GM23338 (cell line): Measurements from ENCODE around the gene OPTC.

ENCODE experiments used
- CREB1 ChIP-seq: fragments of 250-450 bp; sonication (Bioruptor Pico); IDR thresholded peaks from 2 replicates; pipeline ENCODE4 v1.5.0; 2020; ENCODE audit warnings: low read depth, mild to moderate bottlenecking, moderate library complexity
- CTCF ChIP-seq, 2 experiments: fragments of 200-600 bp in 1 of 2; sonication (generic) in 1 of 2; conservative IDR thresholded peaks; 2 replicates each; pipeline versions ENCODE4 v1.5.1 to v1.6.1; 2016 to 2017; ENCODE audit warnings: antibody characterized with exemption in 2 of 2, low read depth in 2 of 2, mild to moderate bottlenecking in 2 of 2, moderate library complexity in 1 of 2
- ETS1 ChIP-seq: IDR thresholded peaks from 2 replicates; pipeline ENCODE4 v1.6.1; 2016; ENCODE audit warnings: antibody characterized with exemption
- EZH2 ChIP-seq: fragments of 200-600 bp; sonication (generic); IDR thresholded peaks from one replicate; pipeline ENCODE4 v1.8.0; 2017; ENCODE audit warnings: antibody characterized with exemption, mild to moderate bottlenecking, low read depth; ENCODE audit not compliant: unreplicated experiment
- EZH2phosphoT487 ChIP-seq: fragments of 200-600 bp; sonication (generic); IDR thresholded peaks from one replicate; pipeline ENCODE4 v1.8.1; 2018; ENCODE audit warnings: antibody characterized with exemption; ENCODE audit not compliant: unreplicated experiment
- JUNB ChIP-seq: IDR thresholded peaks from one replicate; pipeline ENCODE4 v1.6.1; 2016; ENCODE audit warnings: antibody characterized with exemption; ENCODE audit not compliant: unreplicated experiment
- NANOG ChIP-seq: IDR thresholded peaks from 2 replicates; pipeline ENCODE4 v1.6.1; 2016; ENCODE audit warnings: antibody characterized with exemption, borderline replicate concordance
- POLR2AphosphoS5 ChIP-seq: IDR thresholded peaks from 2 replicates; pipeline ENCODE4 v1.6.1; 2016; ENCODE audit warnings: antibody characterized with exemption, low read depth
- REST ChIP-seq: IDR thresholded peaks from one replicate; pipeline ENCODE4 v1.6.1; 2018; ENCODE audit warnings: antibody characterized with exemption; ENCODE audit not compliant: unreplicated experiment
- STAT1 ChIP-seq: IDR thresholded peaks from one replicate; pipeline ENCODE4 v1.6.1; 2016; ENCODE audit warnings: antibody characterized with exemption; ENCODE audit not compliant: unreplicated experiment
- ZNF114 ChIP-seq: fragments of 250-450 bp; sonication (Bioruptor Pico); IDR thresholded peaks from 2 replicates; pipeline ENCODE4 v1.5.0; 2020; ENCODE audit warnings: mild to moderate bottlenecking, moderate library complexity
- ZNF331 ChIP-seq: fragments of 250-450 bp; sonication (Bioruptor Pico); IDR thresholded peaks from 2 replicates; pipeline ENCODE4 v1.5.0; 2020; ENCODE audit warnings: low read depth, mild to moderate bottlenecking, moderate library complexity
- ZNF462 ChIP-seq: fragments of 250-450 bp; sonication (Bioruptor Pico); IDR thresholded peaks from 2 replicates; pipeline ENCODE4 v1.5.0; 2020; ENCODE audit warnings: mild to moderate bottlenecking, moderate library complexity

- no peak for TF ChIP-seq REST
- TF ChIP-seq CTCF (conservative IDR thresholded peaks at IDR 0.05; ENCODE audit: low read depth in 2 of 2) = no peak
- TF ChIP-seq POLR2AphosphoS5 = no peak
- TF ChIP-seq EZH2phosphoT487 = no peak
- no peak for TF ChIP-seq EZH2
- no peak for TF ChIP-seq ETS1
- no peak for TF ChIP-seq ZNF114 (CRISPR knock-in tag)
- TF ChIP-seq CREB1 = no peak
- TF ChIP-seq ZNF331 (CRISPR knock-in tag) = no peak
- no peak for TF ChIP-seq JUNB
- no peak for TF ChIP-seq ZNF462 (CRISPR knock-in tag)
- no peak for TF ChIP-seq NANOG
- no peak for TF ChIP-seq STAT1
Observed at GRCh38 chr1:203473281-203473680, 20.7 kb upstream of the OPTC start.
